RWPE1 (cell line): ENCODE measurements around the gene ACTN4.

ENCODE experiments used
- CTCF ChIA-PET: fragments of 350-600 bp; sonication (Branson Sonifier 250); formaldehyde crosslinking; extraction: SDS; loops from one replicate; lab custom pipeline; 2021; lab: Yijun Ruan, JAX
- POLR2A ChIA-PET: fragments of 400-600 bp; formaldehyde crosslinking; extraction: SDS; loops from one replicate; lab custom pipeline; 2020; ENCODE audit warnings: antibody characterized with exemption; ENCODE audit not compliant: low non-redundant PET; lab: Yijun Ruan, JAX
- DNase-seq: peaks from one replicate; pipeline ENCODE4 v3.0.0; 2012; ENCODE audit warnings: low spot score
- H3K27ac ChIP-seq: fragments of 450-650 bp; 2 replicates; pipeline ENCODE4 v1.5.1; 2017
- TF ChIP-seq, protein P1 (sequence below): fragments of 450-650 bp; conservative IDR thresholded peaks from 2 replicates; pipeline ENCODE4 v1.5.1; 2017; ENCODE audit warnings: low read depth, mild to moderate bottlenecking

The ACTN4 gene

GRCh38 chr19:38722947-38723605, 75.6 kb downstream of the ACTN4 start:
- TF ChIP-seq, protein P1, sequence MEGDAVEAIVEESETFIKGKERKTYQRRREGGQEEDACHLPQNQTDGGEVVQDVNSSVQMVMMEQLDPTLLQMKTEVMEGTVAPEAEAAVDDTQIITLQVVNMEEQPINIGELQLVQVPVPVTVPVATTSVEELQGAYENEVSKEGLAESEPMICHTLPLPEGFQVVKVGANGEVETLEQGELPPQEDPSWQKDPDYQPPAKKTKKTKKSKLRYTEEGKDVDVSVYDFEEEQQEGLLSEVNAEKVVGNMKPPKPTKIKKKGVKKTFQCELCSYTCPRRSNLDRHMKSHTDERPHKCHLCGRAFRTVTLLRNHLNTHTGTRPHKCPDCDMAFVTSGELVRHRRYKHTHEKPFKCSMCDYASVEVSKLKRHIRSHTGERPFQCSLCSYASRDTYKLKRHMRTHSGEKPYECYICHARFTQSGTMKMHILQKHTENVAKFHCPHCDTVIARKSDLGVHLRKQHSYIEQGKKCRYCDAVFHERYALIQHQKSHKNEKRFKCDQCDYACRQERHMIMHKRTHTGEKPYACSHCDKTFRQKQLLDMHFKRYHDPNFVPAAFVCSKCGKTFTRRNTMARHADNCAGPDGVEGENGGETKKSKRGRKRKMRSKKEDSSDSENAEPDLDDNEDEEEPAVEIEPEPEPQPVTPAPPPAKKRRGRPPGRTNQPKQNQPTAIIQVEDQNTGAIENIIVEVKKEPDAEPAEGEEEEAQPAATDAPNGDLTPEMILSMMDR, result no peak
- ChIA-PET CTCF (interaction anchor here (0.9 kb wide), 1 partner anchor 115 kb away, joined by 3 read pairs; no protein-coding TSS in a partner anchor), POLR2A (no interaction called here)
- peak overlapping the region; percentile 84 for H3K27ac ChIP-seq
- no peak for DNase-seq

- peak overlapping the region; percentile 84 for H3K27ac ChIP-seq
- TF ChIP-seq, protein P1, result no peak
- ChIA-PET CTCF (interaction anchor here (0.9 kb wide), 1 partner anchor 115 kb away, joined by 3 read pairs; no protein-coding TSS in a partner anchor), POLR2A (no interaction called here)
- no peak for DNase-seq
These were observed 76.1 kb downstream of the ACTN4 start for GRCh38 chr19:38723606-38723965.

DNA sequence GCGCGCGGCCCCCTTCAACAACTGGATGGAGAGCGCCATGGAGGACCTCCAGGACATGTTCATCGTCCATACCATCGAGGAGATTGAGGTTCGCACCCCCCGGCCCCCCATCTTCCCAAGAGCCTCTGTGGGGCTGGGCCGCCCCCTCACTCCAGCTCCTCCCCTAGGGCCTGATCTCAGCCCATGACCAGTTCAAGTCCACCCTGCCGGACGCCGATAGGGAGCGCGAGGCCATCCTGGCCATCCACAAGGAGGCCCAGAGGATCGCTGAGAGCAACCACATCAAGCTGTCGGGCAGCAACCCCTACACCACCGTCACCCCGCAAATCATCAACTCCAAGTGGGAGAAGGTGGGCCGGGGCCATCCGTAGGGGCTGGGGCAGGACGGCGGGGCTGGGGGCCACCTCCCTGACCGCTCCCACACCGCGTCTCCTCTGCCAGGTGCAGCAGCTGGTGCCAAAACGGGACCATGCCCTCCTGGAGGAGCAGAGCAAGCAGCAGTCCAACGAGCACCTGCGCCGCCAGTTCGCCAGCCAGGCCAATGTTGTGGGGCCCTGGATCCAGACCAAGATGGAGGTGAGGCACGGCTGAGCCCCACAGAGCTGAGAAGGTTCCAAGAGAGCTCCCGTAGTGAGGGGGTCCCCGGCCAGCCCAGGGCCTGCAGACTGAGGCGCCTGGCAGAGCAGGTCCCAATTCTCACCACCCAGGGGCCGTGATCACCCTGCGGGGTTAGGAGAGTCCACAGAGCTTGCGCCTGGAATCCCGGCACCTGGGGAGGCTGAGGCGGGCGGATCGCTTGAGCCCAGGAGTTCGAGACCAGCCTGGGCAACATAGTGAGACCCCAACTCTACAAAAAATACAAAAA, 76.8 kb downstream of the ACTN4 start:
- H3K27ac ChIP-seq, result peak overlapping the region; percentile 84
- TF ChIP-seq, protein P1, result no peak
- ChIA-PET CTCF (interaction anchor here (0.8 to 1.1 kb wide), 3 partner anchors 77 to 115 kb away, joined by 3 to 4 read pairs (median 3); partner anchors contain the start of gene ACTN4), POLR2A (no interaction called here)
- DNase-seq, result no peak

GRCh38 chr19:38725469-38726283, 78.2 kb downstream of the ACTN4 start:
- TF ChIP-seq, protein P1, result no peak
- POLR2A ChIA-PET, result no interaction called here

DNA sequence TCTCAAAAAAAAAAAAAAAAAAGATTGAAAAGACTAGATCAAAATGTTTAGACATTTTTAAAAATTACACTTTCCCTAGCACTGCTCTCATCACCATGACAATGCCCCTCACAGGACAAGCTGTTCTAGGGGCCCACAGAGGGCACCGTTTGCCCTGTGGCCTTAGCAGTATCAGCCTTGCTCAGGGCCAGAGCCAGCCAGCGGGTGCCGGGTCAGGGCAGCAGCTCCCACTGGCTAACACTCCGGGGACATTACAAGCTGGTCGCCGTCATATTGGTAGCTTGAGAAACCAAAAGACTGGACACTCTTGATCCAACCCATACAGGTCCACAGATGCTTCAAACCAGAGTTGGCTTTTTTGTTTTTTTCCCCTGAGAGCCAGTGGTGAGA, 78.8 kb downstream of the ACTN4 start:
- ChIA-PET CTCF (interaction anchor here (0.6 to 0.8 kb wide), 2 partner anchors 9 to 224 kb away, joined by 3 to 4 read pairs; no protein-coding TSS in a partner anchor), POLR2A (no interaction called here)
- DNase-seq, result no peak
- TF ChIP-seq, protein P1, result no peak
- peak overlapping the region; percentile 84 for H3K27ac ChIP-seq

More at GRCh38 chr19:38725469-38726283, 78.2 kb downstream of the ACTN4 start:
- no peak for DNase-seq
- CTCF ChIA-PET, result interaction anchor here (0.6 to 1.1 kb wide), 3 partner anchors 9 to 224 kb away, joined by 3 to 4 read pairs (median 4); no protein-coding TSS in a partner anchor
- H3K27ac ChIP-seq, result peak overlapping the region; percentile 84
